Ascending aorta (tissue), 2 donors: ENCODE data around the gene MACF1. TPM values are rescaled to one million over a fixed set of nuclear protein-coding genes. Genes with fewer than 3 reads are reported as not detected.
A peak's percentile ranks its signal among the peaks of the same experiment; 100 is the strongest.

Experiments used
- DNase-seq, 2 donors: peaks; one replicate each; pipeline ENCODE4 v3.0.0-alpha.2; 2019; ENCODE audit warnings: low spot score in 2 of 2
- H3K27ac ChIP-seq, 2 donors: fragments of 200-600 bp; sonication (generic); one replicate each; pipeline ENCODE4 v1.5.1; 2016 to 2017; ENCODE audit warnings: mild to moderate bottlenecking in 1 of 2
- H3K27me3 ChIP-seq: fragments of 200-600 bp; sonication (generic); one replicate; pipeline ENCODE4 v1.5.1; 2017
- H3K36me3 ChIP-seq, 2 donors: fragments of 200-600 bp; sonication (generic); one replicate each; pipeline ENCODE4 v1.5.1; 2016
- H3K4me1 ChIP-seq, 2 donors: fragments of 200-600 bp; sonication (generic); one replicate each; pipeline ENCODE4 v1.5.1; 2016 to 2017; ENCODE audit warnings: mild to moderate bottlenecking in 1 of 2
- H3K4me3 ChIP-seq, 2 donors: fragments of 200-600 bp; sonication (generic); one replicate each; pipeline ENCODE4 v1.5.1; 2016 to 2017; ENCODE audit warnings: mild to moderate bottlenecking in 1 of 2
- H3K9me3 ChIP-seq, 2 donors: fragments of 200-600 bp; sonication (generic); one replicate each; pipeline ENCODE4 v1.5.1; 2016
- intact Hi-C: fragments of 100-400 bp; cut with DNase I; formaldehyde crosslinking; loops from one replicate; pipeline ENCODE4 v1.15.1; 2023
- total RNA-seq: library from RNA; depleted of rRNA; stranded (reverse); fragments of >200 nt; gene quantifications from one replicate; pipeline ENCODE4 v1.1.0, GENCODE V29; 2016
- TF ChIP-seq, protein P1 (sequence below), 3 experiments: fragments of 200-600 bp in 2 of 3; fragments of 450-650 bp in 1 of 3; sonication (generic) in 2 of 3; IDR thresholded peaks; one replicate each; pipeline ENCODE4 v1.5.1; 2016 to 2019; ENCODE audit warnings: antibody characterized with exemption in 3 of 3, mild to moderate bottlenecking in 1 of 3, moderate library complexity in 1 of 3

MACF1 gene, protein sequence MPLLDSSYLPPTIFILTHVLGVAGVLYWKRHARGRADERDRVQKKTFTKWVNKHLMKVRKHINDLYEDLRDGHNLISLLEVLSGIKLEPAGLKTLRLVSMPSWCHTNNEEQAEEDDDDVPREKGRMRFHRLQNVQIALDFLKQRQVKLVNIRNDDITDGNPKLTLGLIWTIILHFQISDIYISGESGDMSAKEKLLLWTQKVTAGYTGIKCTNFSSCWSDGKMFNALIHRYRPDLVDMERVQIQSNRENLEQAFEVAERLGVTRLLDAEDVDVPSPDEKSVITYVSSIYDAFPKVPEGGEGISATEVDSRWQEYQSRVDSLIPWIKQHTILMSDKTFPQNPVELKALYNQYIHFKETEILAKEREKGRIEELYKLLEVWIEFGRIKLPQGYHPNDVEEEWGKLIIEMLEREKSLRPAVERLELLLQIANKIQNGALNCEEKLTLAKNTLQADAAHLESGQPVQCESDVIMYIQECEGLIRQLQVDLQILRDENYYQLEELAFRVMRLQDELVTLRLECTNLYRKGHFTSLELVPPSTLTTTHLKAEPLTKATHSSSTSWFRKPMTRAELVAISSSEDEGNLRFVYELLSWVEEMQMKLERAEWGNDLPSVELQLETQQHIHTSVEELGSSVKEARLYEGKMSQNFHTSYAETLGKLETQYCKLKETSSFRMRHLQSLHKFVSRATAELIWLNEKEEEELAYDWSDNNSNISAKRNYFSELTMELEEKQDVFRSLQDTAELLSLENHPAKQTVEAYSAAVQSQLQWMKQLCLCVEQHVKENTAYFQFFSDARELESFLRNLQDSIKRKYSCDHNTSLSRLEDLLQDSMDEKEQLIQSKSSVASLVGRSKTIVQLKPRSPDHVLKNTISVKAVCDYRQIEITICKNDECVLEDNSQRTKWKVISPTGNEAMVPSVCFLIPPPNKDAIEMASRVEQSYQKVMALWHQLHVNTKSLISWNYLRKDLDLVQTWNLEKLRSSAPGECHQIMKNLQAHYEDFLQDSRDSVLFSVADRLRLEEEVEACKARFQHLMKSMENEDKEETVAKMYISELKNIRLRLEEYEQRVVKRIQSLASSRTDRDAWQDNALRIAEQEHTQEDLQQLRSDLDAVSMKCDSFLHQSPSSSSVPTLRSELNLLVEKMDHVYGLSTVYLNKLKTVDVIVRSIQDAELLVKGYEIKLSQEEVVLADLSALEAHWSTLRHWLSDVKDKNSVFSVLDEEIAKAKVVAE (N-terminal part only)
- total RNA-seq = 279 TPM

GRCh38 chr1:39204441-39205081 is at the start of gene MACF1:
TSS of gene MACF1 (plus strand) at chr1:39204695. CDS start at chr1:39205023, 328 bp downstream.
- DNase-seq = peak; percentile 55 to 90
- peak within 1 kb of the TSS; percentile 40 to 69 for H3K4me3 ChIP-seq
- intact Hi-C loops = loop anchor here (2.0 kb wide), 2 partner anchors 14 to 50 kb away; no protein-coding TSS in a partner anchor
- TF ChIP-seq, protein P1, sequence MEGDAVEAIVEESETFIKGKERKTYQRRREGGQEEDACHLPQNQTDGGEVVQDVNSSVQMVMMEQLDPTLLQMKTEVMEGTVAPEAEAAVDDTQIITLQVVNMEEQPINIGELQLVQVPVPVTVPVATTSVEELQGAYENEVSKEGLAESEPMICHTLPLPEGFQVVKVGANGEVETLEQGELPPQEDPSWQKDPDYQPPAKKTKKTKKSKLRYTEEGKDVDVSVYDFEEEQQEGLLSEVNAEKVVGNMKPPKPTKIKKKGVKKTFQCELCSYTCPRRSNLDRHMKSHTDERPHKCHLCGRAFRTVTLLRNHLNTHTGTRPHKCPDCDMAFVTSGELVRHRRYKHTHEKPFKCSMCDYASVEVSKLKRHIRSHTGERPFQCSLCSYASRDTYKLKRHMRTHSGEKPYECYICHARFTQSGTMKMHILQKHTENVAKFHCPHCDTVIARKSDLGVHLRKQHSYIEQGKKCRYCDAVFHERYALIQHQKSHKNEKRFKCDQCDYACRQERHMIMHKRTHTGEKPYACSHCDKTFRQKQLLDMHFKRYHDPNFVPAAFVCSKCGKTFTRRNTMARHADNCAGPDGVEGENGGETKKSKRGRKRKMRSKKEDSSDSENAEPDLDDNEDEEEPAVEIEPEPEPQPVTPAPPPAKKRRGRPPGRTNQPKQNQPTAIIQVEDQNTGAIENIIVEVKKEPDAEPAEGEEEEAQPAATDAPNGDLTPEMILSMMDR (IDR thresholded peaks at IDR 0.05) = peak; percentile 63 to 76 (median 67)
- H3K27ac ChIP-seq = peak within 1 kb of the TSS; percentile 82 to 93
- no peaks in the 10 kb centered on the region for H3K27me3 ChIP-seq
- no peaks in the 10 kb centered on the region for H3K36me3 ChIP-seq
- peaks cover 0 to 23% of the 10 kb centered on the region in 2 donors for H3K4me1 ChIP-seq
- H3K9me3 ChIP-seq = no peaks in the 10 kb centered on the region

GRCh38 chr1:39157304-39157703 is 47.2 kb upstream of the MACF1 start:
- TF ChIP-seq, protein P1 (IDR thresholded peaks at IDR 0.05) = no peak
- Histone ChIP-seq H3K4me3 (no peak overlapping the region), H3K36me3 (no peaks in the 10 kb centered on the region), H3K27me3 (no peaks in the 10 kb centered on the region), H3K27ac (no peak overlapping the region), H3K4me1 (peaks cover 20 to 67% of the 10 kb centered on the region in 2 donors), H3K9me3 (no peaks in the 10 kb centered on the region)
- intact Hi-C loops = no loop called here
- DNase-seq = no peak

- peaks cover 9 to 55% of the 10 kb centered on the region in 2 donors for H3K4me1 ChIP-seq
- peak overlapping the region in 1 of 2 donors; percentile 18 for H3K4me3 ChIP-seq
- intact Hi-C loops = no loop called here
- no peaks in the 10 kb centered on the region for H3K27me3 ChIP-seq
- H3K27ac ChIP-seq = peak overlapping the region; percentile 35 to 40
- TF ChIP-seq, protein P1 (IDR thresholded peaks at IDR 0.05) = no peak
- H3K36me3 ChIP-seq = no peaks in the 10 kb centered on the region
- no peaks in the 10 kb centered on the region for H3K9me3 ChIP-seq
- peak in 1 of 2 donors; percentile 67 for DNase-seq
Measured at GRCh38 chr1:39158327-39159086, 46.0 kb upstream of the MACF1 start.

DNA sequence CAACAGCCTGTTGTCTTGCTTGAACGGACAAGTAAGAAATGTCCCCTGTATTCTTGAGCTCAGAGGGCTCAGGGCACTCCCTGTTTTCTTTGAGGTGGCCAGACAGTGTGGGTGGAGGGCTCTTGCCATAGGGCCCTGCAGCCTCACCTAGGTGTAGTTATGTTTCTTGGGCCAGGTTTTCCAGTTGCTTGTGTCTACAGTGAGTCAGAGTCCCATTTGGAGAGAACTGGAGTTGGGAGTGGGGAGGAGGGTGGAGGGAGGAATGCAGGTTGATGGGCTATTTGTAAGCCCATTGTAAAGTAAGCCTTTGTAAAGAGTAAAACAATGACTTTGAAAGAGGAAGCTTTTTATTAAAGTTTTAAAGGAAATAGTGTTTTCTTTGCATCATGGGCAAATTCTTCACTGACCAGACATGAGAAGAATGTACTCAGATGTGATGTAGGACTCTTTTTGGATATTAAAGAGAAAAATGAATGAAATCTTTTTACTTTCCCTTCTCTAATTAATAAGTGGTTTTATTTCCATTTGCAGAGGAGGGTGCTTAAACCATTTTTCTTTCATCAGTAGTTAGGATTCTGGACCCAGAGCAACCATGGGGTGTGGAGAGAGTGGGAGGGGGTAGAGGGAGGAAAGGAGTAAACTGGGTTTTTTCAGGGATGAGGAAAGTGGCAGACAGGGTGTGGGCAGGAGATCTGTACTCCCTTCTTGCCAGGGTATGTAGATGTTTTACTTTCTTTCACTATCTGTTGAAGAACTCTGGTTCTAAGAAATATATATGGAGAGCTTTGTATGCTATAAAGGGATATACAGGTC is 45.1 kb upstream of the MACF1 start:
- Histone ChIP-seq H3K4me1 (peaks cover 0 to 46% of the 10 kb centered on the region in 2 donors), H3K27me3 (no peaks in the 10 kb centered on the region), H3K9me3 (no peaks in the 10 kb centered on the region), H3K36me3 (no peaks in the 10 kb centered on the region), H3K27ac (peak overlapping the region; percentile 35 to 40), H3K4me3 (no peak overlapping the region)
- intact Hi-C loops = no loop called here
- DNase-seq = no peak
- TF ChIP-seq, protein P1 (IDR thresholded peaks at IDR 0.05) = no peak
